Right lobe of liver (tissue), 6 donors: ENCODE data around the gene SF3A2. TPM values are rescaled to one million over a fixed set of nuclear protein-coding genes. Genes with fewer than 3 reads are reported as not detected.

Experiments
- ATAC-seq, 4 donors: fragments of 200-7000 bp; cut with Tn5 transposase; one replicate each; pipeline ENCODE4 v1.9.1; 2020; ENCODE audit warnings: mild to moderate bottlenecking in 4 of 4, moderate library complexity in 4 of 4
- DNase-seq, 3 donors: peaks; one replicate each; pipeline ENCODE4 v3.0.0-alpha.2; 2020
- H3K27ac ChIP-seq, 3 donors: fragments of 200-600 bp; one replicate each; pipeline ENCODE4 v1.8.0; 2022
- H3K27me3 ChIP-seq, 2 donors: fragments of 200-600 bp; one replicate each; pipeline ENCODE4 v1.8.0; 2022
- H3K36me3 ChIP-seq, 4 donors: fragments of 200-600 bp; sonication (generic) in 1 of 4; one replicate each; pipeline versions ENCODE4 v1.5.1 to v1.8.0; 2017 to 2022; ENCODE audit warnings: control low read depth in 1 of 4
- H3K4me1 ChIP-seq, 4 donors: fragments of 200-600 bp; sonication (generic) in 1 of 4; one replicate each; pipeline versions ENCODE4 v1.5.1 to v1.8.0; 2017 to 2022; ENCODE audit warnings: control low read depth in 1 of 4
- H3K4me3 ChIP-seq, 3 donors: fragments of 200-600 bp; one replicate each; pipeline ENCODE4 v1.8.0; 2022
- H3K9me3 ChIP-seq, 4 donors: fragments of 200-600 bp; sonication (generic) in 1 of 4; one replicate each; pipeline versions ENCODE4 v1.5.1 to v1.8.0; 2017 to 2022; ENCODE audit warnings: control low read depth in 1 of 4
- POLR2A ChIP-seq: fragments of 450-650 bp; IDR thresholded peaks from one replicate; pipeline ENCODE4 v1.6.1; 2017; ENCODE audit warnings: antibody characterized with exemption, mild to moderate bottlenecking
- WGBS: methylation state at CpG from one replicate; pipeline ENCODE4 v1.1.6; 2018; ENCODE audit warnings: low coverage, low lambda C conversion rate; ENCODE audit not compliant: insufficient coverage; ENCODE audit errors: missing lambda C conversion rate; 5-methylcytosine and 5-hydroxymethylcytosine counted together
- intact Hi-C, 2 donors: fragments of 100-400 bp; cut with DNase I; formaldehyde crosslinking; loops; one replicate each; pipeline versions ENCODE4 v1.11.2 to v1.14.1; 2022
- microRNA counts: library from miRNA; unstranded; fragments of <30 nt; microRNA quantifications from one replicate; lab custom pipeline; 2016
- microRNA-seq, 2 donors: library from miRNA; unstranded; fragments of <30 nt; microRNA quantifications; one replicate each; pipeline ENCODE4, GENCODE V29; 2019 to 2020
- small RNA-seq, 2 experiments: library from RNA; depleted of rRNA; stranded (forward); fragments of <200 nt; gene quantifications; one replicate each; pipeline ENCODE3, GENCODE V24; 2016
- total RNA-seq, 6 experiments: library from RNA; depleted of rRNA in 2 of 6; stranded (reverse); fragments of >200 nt in 2 of 6; fragmentation: NEBNext Ultra II Directional in 3 of 6; extraction: Animal tissue kit (Norgen Biotek cat#: 25700) in 3 of 6; gene quantifications; one replicate each; pipeline versions ENCODE4 v1.1.0 to v1.2.4, GENCODE V29; 2016 to 2023
- TF ChIP-seq, protein P1 (sequence below), 4 donors: fragments of 200-600 bp in 3 of 4; fragments of 450-650 bp in 1 of 4; IDR thresholded peaks; one replicate each; pipeline versions ENCODE4 v1.5.1 to v1.8.0; 2016 to 2022; ENCODE audit warnings: antibody characterized with exemption in 4 of 4, mild to moderate bottlenecking in 2 of 4
- donor health status: DM: no; HTN: yes; CAD: no.
- donor health status: DM: no; HTN: no; CAD: no.
- donor health status: DM: no; HTN: no; CAD: no.
- donor health status: DM: no; HTN: yes; CAD: no.
- donor health status: DM: no; HTN: yes; CAD: no.

SF3A2 gene
- total RNA-seq, 6 experiments from 2014 or later, result 14.0 to 22.1 (median 19.1) TPM

DNA sequence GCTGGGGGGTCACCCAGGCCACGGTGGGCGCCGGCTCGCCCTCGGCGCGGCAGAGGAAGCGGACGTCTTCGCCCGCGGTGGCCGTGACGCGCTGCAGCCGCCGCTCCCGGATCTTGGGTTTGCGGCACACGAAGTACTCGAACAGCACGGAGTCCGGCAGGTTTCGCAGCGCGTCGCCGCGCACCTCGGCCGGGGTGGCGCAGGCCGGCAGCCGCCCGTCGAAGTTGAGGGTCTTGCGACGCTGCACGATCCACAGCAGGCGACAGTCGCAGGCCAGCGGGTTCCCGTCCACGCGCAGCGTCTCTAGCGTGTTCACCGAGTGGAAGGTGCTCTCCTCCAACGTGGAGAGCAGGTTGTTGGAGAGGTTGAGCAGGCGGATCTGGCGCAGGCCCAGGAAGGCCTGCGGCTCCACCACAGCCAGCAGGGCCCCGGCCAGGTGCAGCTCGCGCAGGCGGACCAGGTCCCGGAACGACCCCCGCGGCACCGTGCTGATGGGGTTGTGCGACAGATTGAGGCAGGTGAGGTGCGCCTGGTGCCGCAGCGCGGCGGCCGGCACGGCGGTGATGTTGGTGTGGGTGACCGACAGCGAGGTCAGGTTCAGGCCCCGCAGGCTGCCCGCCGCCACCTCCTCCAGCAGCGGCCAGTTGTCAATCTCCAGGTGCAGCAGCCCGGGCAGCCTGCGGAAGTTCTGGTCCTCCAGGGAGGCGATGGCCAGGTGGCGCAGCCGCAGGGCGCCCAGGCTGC is 54.0 kb downstream of the SF3A2 start:
- peak overlapping the region in 1 of 3 donors; percentile 47 for H3K27ac ChIP-seq
- WGBS, result no CpG with 5 or more reads among the region's 82 CpGs

DNA sequence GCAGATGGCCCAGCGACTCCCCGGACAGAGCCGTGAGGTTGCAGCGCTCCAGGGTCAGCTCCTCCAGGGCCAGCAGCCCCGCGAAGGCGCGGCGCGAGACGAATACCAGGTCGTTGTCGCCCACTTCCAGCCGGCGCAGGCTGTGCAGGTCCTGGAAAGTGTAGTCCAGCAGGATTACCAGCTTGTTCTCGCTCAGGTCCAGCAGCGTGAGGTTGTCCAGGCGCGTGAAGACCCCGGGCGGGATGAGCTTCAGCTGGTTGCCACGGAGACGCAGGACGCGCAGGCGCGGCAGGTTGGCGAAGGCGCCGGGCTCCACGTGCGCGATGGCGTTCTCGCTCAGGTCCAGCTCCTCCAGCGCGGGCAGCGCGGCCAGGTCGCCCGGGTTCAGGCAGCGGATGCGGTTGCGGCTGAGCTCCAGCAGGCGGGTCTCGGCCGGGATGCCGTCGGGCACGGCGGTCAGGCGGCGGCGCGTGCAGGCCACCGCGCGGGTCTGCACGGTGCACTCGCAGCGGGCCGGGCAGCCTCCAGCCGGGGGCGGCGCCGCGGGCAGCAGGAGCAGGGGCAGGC is 54.6 kb downstream of the SF3A2 start:
- Histone ChIP-seq H3K4me1 (peaks cover 0 to 18% (median 0%) of the 10 kb centered on the region in 4 donors), H3K4me3 (peak overlapping the region; percentile 2 to 35 (median 29)), H3K36me3 (no peaks in the 10 kb centered on the region), H3K27me3 (peaks cover 0 to 21% of the 10 kb centered on the region in 2 donors), H3K9me3 (no peaks in the 10 kb centered on the region), H3K27ac (no peak overlapping the region)
- intact Hi-C loops, result no loop called here
- WGBS, result no CpG with 5 or more reads among the region's 67 CpGs
- no peak for ATAC-seq
- DNase-seq, result no peak
- TF ChIP-seq, protein P1, sequence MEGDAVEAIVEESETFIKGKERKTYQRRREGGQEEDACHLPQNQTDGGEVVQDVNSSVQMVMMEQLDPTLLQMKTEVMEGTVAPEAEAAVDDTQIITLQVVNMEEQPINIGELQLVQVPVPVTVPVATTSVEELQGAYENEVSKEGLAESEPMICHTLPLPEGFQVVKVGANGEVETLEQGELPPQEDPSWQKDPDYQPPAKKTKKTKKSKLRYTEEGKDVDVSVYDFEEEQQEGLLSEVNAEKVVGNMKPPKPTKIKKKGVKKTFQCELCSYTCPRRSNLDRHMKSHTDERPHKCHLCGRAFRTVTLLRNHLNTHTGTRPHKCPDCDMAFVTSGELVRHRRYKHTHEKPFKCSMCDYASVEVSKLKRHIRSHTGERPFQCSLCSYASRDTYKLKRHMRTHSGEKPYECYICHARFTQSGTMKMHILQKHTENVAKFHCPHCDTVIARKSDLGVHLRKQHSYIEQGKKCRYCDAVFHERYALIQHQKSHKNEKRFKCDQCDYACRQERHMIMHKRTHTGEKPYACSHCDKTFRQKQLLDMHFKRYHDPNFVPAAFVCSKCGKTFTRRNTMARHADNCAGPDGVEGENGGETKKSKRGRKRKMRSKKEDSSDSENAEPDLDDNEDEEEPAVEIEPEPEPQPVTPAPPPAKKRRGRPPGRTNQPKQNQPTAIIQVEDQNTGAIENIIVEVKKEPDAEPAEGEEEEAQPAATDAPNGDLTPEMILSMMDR (IDR thresholded peaks at IDR 0.05), result no peak
- TF ChIP-seq POLR2A, result no peak

More for the DNA sequence above, 54.0 kb downstream of the SF3A2 start:
- DNase-seq (no peak), ATAC-seq (peak in 1 of 4 donors; percentile 24)
- Histone ChIP-seq H3K9me3 (no peaks in the 10 kb centered on the region), H3K27me3 (peaks cover 0 to 21% of the 10 kb centered on the region in 2 donors), H3K36me3 (no peaks in the 10 kb centered on the region), H3K4me3 (peak overlapping the region; percentile 25 to 35 (median 29)), H3K4me1 (peaks cover 0 to 18% (median 0%) of the 10 kb centered on the region in 4 donors)
- intact Hi-C loops, result no loop called here
- TF ChIP-seq, protein P1 (IDR thresholded peaks at IDR 0.05), result no peak
- no peak for TF ChIP-seq POLR2A

DNA sequence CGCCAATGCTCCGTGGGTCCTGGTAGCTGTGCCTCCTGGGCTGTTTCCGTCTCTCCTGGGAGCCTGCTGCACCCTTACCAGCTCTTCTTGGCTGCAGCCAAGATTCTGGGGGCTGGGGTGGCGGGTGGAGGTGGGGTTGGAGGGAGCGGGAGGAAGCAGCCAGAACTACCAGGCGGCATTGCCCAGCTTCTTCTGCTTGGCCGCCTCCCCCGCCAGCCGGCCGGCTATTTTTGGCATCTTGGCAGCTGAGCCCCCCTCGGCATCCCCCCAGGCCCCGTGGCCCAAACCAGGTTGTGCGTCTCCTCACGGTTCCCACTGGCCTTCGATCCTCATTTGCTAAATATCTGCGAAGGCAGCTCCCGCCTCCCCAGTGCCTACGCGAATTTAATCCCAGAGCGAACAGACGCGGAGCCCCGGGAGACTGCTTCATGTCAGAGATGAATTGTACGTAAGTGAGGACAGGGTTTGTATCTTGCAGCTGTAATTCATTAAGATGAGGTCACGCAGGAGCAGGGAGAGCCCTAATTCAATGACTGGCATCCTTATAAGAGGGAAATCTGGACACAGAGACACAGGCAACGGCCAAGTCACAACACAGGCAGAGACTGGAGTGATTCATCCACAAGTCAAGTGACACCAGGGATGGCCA is 58.2 kb downstream of the SF3A2 start:
- no peak overlapping the region for H3K4me3 ChIP-seq
- H3K9me3 ChIP-seq, result no peaks in the 10 kb centered on the region
- no peak for TF ChIP-seq POLR2A
- TF ChIP-seq, protein P1 (IDR thresholded peaks at IDR 0.05), result no peak
- peaks cover 0 to 17% (median 0%) of the 10 kb centered on the region in 4 donors for H3K4me1 ChIP-seq
- H3K27ac ChIP-seq, result no peak overlapping the region
- H3K36me3 ChIP-seq, result no peaks in the 10 kb centered on the region
- peaks cover 0 to 19% of the 10 kb centered on the region in 2 donors for H3K27me3 ChIP-seq
- intact Hi-C loops, result no loop called here
- ATAC-seq (no peak), DNase-seq (no peak)
- 44% methylated on average over 11 of the region's 26 CpGs for WGBS

DNA sequence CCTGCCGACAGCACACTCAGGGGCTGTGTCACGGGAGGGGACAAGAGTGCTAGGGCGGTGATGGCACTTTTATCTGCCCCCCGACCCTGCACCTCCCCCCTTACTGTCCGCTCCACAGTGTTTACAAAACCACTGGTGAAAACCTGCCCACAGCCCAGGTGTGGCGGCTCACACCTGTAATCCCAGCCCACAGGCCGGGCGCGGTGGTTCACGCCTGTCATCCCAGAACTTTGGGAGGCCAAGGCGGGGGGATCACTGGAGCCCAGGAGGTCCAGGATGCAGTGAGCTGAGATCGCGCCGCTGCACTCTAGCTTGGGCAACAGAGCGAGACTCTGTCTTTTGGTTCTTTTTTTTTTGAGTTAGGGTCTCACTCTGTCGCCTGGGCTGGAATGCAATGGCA is 59.5 kb downstream of the SF3A2 start:
- Histone ChIP-seq H3K36me3 (no peaks in the 10 kb centered on the region), H3K9me3 (no peaks in the 10 kb centered on the region), H3K27me3 (peaks cover 0 to 7% of the 10 kb centered on the region in 2 donors), H3K27ac (no peak overlapping the region), H3K4me1 (peaks cover 0 to 5% (median 0%) of the 10 kb centered on the region in 4 donors), H3K4me3 (no peak overlapping the region)
- no peak for DNase-seq
- 40% methylated on average over 3 of the region's 16 CpGs for WGBS
- ATAC-seq, result no peak
- TF ChIP-seq, protein P1 (IDR thresholded peaks at IDR 0.05), result no peak
- TF ChIP-seq POLR2A, result no peak
- intact Hi-C loops, result no loop called here

MicroRNAs encoded within 50 kb of the gene (microRNA counts, 767-probe panel; counts per million panel counts)
- 237 counts per million for microRNA hsa-miR-1227 (lab: Ali Mortazavi, UCI)

Small RNA genes within 50 kb of the gene (microRNA-seq; reads per million reads assigned to microRNA genes)
- gene MIR1227 (0.29 to 2.6 reads per million in 2 donors), gene MIR4321 (0 reads per million in 2 donors)

Small RNA genes within 50 kb of the gene (small RNA-seq; reads per million reads assigned to genes)
- 0 to 0.19 reads per million in 2 experiments for gene MIR1227

Other genes starting within 250 kb of the SF3A2 start
- 10 to 100 TPM; 22.2 to 42.6 (median 29.2) TPM for gene BTBD2, start 221.1 kb upstream of the SF3A2 start, total RNA-seq
- 100 to 1,000 TPM in 4 of 6 experiments, 10 to 100 TPM in 2; 80.5 to 218 (median 117) TPM for gene MKNK2, start 185.6 kb upstream of the SF3A2 start, total RNA-seq
- gene MOB3A, start 140.5 kb upstream of the SF3A2 start, total RNA-seq, result 10 to 100 TPM in 4 of 6 experiments, 1 to 10 TPM in 2; 8.3 to 13.8 (median 10.8) TPM
- 1 to 10 TPM in 5 of 6 experiments, not detected in 1; 1.2 to 6.9 (median 4.2) TPM for gene IZUMO4, start 139.9 kb upstream of the SF3A2 start, total RNA-seq
- 10 to 100 TPM; 55.5 to 99.0 (median 65.5) TPM for gene AP3D1, start 85.3 kb upstream of the SF3A2 start, total RNA-seq
- gene DOT1L, start 72.9 kb upstream of the SF3A2 start, total RNA-seq, result 10 to 100 TPM; 10.3 to 23.5 (median 14.9) TPM
- gene PLEKHJ1, start 495 bp upstream of the SF3A2 start, total RNA-seq, result 10 to 100 TPM; 24.4 to 49.3 (median 28.6) TPM
- gene AMH, start 12.5 kb downstream of the SF3A2 start, total RNA-seq, result 1 to 10 TPM in 1 of 6 experiments, under 1 TPM in 5; 0.24 to 1.2 (median 0.59) TPM
- under 1 TPM in 3 of 6 experiments, not detected in 3; 0.28 to 0.81 (median 0.42) TPM for gene JSRP1, start 19.6 kb downstream of the SF3A2 start, total RNA-seq
- under 1 TPM; 0.07 to 0.49 (median 0.36) TPM for gene PEAK3, start 45.4 kb downstream of the SF3A2 start, total RNA-seq
- gene LINGO3, start 71.3 kb downstream of the SF3A2 start, total RNA-seq, result not detected
- 10 to 100 TPM; 22.4 to 64.2 (median 28.2) TPM for gene LSM7, start 91.8 kb downstream of the SF3A2 start, total RNA-seq
- 10 to 100 TPM; 11.8 to 39.8 (median 26.5) TPM for gene SPPL2B, start 91.9 kb downstream of the SF3A2 start, total RNA-seq
- 1 to 10 TPM in 3 of 6 experiments, under 1 TPM in 3; 0.12 to 6.7 (median 2.9) TPM for gene TMPRSS9, start 123.4 kb downstream of the SF3A2 start, total RNA-seq
- gene TIMM13, start 190.8 kb downstream of the SF3A2 start, total RNA-seq, result 10 to 100 TPM; 35.5 to 59.8 (median 51.1) TPM
- 10 to 100 TPM in 1 of 6 experiments, 1 to 10 TPM in 5; 4.6 to 11.6 (median 7.1) TPM for gene LMNB2, start 220.1 kb downstream of the SF3A2 start, total RNA-seq
- gene GADD45B, start 239.3 kb downstream of the SF3A2 start, total RNA-seq, result 100 to 1,000 TPM in 4 of 6 experiments, 10 to 100 TPM in 2; 39.0 to 176 (median 127) TPM